Endodermal cell (in vitro differentiated cells): Measurements from ENCODE around the gene ARID5A. TPM values are rescaled to one million over a fixed set of nuclear protein-coding genes. Genes with fewer than 3 reads are reported as not detected.

Experiments used
- DNase-seq: peaks from one replicate; pipeline ENCODE4 v3.0.0-alpha.2; 2017
- H3K27ac ChIP-seq: 2 replicates; pipeline ENCODE4 v1.5.1; 2013; ENCODE audit warnings: mild to moderate bottlenecking, low read depth, low read length, moderate library complexity
- H3K27me3 ChIP-seq: 2 replicates; pipeline ENCODE4 v1.6.1; 2013; ENCODE audit warnings: mild to moderate bottlenecking, low read length, moderate library complexity; ENCODE audit not compliant: insufficient read depth, control insufficient read depth, poor library complexity, severe bottlenecking
- H3K36me3 ChIP-seq: 2 replicates; pipeline ENCODE4 v1.7.0; 2013; ENCODE audit warnings: mild to moderate bottlenecking, low read length, moderate library complexity; ENCODE audit not compliant: control insufficient read depth, insufficient read depth
- H3K4me1 ChIP-seq: one replicate; pipeline ENCODE4 v1.7.0; 2013; ENCODE audit warnings: low read length; ENCODE audit not compliant: control insufficient read depth, insufficient read depth
- H3K4me3 ChIP-seq: 2 replicates; pipeline ENCODE4 v1.5.1; 2013; ENCODE audit warnings: mild to moderate bottlenecking, low read length, moderate library complexity
- H3K9ac ChIP-seq: 2 replicates; pipeline ENCODE4 v1.6.1; 2013; ENCODE audit warnings: mild to moderate bottlenecking, low read length, moderate library complexity; ENCODE audit not compliant: poor library complexity, severe bottlenecking; ENCODE audit errors: extremely low read depth
- H3K9me3 ChIP-seq: 2 replicates; pipeline ENCODE4 v1.6.1; 2013; ENCODE audit warnings: mild to moderate bottlenecking, low read length, moderate library complexity; ENCODE audit not compliant: control insufficient read depth
- H3K27ac Mint-ChIP-seq: 2 replicates; pipeline ENCODE4 v1.8.0; 2020; ENCODE audit warnings: mixed read lengths
- H3K27me3 Mint-ChIP-seq: 2 replicates; pipeline ENCODE4 v1.8.0; 2021; ENCODE audit warnings: mild to moderate bottlenecking, mixed read lengths; ENCODE audit not compliant: insufficient read depth
- H3K36me3 Mint-ChIP-seq: 2 replicates; pipeline ENCODE4 v1.8.0; 2020; ENCODE audit warnings: low read depth, mixed read lengths
- H3K4me1 Mint-ChIP-seq: 2 replicates; pipeline ENCODE4 v1.8.0; 2020; ENCODE audit warnings: mixed read lengths
- H3K4me3 Mint-ChIP-seq: 2 replicates; pipeline ENCODE4 v1.8.0; 2020; ENCODE audit warnings: mild to moderate bottlenecking, moderate library complexity, mixed read lengths
- H3K9me3 Mint-ChIP-seq: 2 replicates; pipeline ENCODE4 v1.8.0; 2020; ENCODE audit warnings: mild to moderate bottlenecking, mixed read lengths
- WGBS, 2 experiments: methylation state at CpG; one replicate each; pipeline versions ENCODE4 v1.1.5 to v1.1.7; 2013; ENCODE audit warnings: missing lambda C conversion rate in 2 of 2, mixed read lengths in 1 of 2; ENCODE audit not compliant: insufficient coverage in 1 of 2, insufficient read length in 1 of 2; 5-methylcytosine and 5-hydroxymethylcytosine counted together
- total RNA-seq, 2 donors: library from RNA; stranded (reverse); fragmentation: NEBNext Ultra II Directional in 1 of 2; extraction: Animal tissue kit (Norgen Biotek cat#: 25700) in 1 of 2; gene quantifications; 2 replicates in 1 of 2; 3 replicates in 1 of 2; pipeline ENCODE4 v1.2.1, GENCODE V29; 2021
- TF ChIP-seq, protein P1 (sequence below): fragments of 200-600 bp; sonication (generic); conservative IDR thresholded peaks from 2 replicates; pipeline ENCODE4 v1.5.0; 2021; ENCODE audit warnings: antibody characterized with exemption, mild to moderate bottlenecking

ARID5A gene
- total RNA-seq, 2 donors from 2014 or later: 1.8 to 3.5 TPM

- Histone ChIP-seq H3K9ac (no peak overlapping the region), H3K9me3 (no peaks in the 10 kb centered on the region), H3K4me1 (no peaks in the 10 kb centered on the region), H3K27me3 (no peaks in the 10 kb centered on the region), H3K4me3 (no peak overlapping the region), H3K36me3 (no peaks in the 10 kb centered on the region), H3K27ac (no peak overlapping the region)
- WGBS, 2 experiments: 90 to 96% methylated on average over 4 to 6 of the region's 6 CpGs
- no peaks in the 10 kb centered on the region for H3K36me3 Mint-ChIP-seq
- TF ChIP-seq, protein P1, sequence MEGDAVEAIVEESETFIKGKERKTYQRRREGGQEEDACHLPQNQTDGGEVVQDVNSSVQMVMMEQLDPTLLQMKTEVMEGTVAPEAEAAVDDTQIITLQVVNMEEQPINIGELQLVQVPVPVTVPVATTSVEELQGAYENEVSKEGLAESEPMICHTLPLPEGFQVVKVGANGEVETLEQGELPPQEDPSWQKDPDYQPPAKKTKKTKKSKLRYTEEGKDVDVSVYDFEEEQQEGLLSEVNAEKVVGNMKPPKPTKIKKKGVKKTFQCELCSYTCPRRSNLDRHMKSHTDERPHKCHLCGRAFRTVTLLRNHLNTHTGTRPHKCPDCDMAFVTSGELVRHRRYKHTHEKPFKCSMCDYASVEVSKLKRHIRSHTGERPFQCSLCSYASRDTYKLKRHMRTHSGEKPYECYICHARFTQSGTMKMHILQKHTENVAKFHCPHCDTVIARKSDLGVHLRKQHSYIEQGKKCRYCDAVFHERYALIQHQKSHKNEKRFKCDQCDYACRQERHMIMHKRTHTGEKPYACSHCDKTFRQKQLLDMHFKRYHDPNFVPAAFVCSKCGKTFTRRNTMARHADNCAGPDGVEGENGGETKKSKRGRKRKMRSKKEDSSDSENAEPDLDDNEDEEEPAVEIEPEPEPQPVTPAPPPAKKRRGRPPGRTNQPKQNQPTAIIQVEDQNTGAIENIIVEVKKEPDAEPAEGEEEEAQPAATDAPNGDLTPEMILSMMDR: no peak
- H3K4me3 Mint-ChIP-seq: no peak overlapping the region
- H3K9me3 Mint-ChIP-seq: no peaks in the 10 kb centered on the region
- H3K27ac Mint-ChIP-seq: no peak overlapping the region
- DNase-seq: no peak
- peaks cover 7% of the 10 kb centered on the region for H3K27me3 Mint-ChIP-seq
- H3K4me1 Mint-ChIP-seq: peaks cover 6% of the 10 kb centered on the region
These were observed 21.5 kb downstream of the ARID5A start for GRCh38 chr2:96558061-96558460.

DNA sequence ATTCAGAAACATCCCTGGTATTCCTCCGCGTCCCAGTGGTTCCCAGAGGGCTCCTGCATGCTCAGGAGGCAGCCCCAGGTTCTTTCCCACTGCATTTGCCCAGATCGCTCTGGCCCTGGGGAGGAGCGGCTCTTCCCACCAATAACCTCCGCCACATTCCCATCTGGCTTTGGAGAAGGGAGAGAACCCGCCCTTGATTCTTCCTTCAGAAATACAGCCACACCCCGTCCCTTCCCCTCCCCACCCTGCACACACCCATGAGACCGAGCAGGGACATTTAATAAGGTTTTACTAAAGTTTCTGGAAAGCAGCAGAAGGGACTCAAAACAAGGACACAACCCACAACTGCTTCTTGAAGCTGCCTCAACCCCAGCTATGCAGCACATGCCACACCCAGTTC is 21.9 kb downstream of the ARID5A start:
- H3K4me1 ChIP-seq: no peaks in the 10 kb centered on the region
- no peaks in the 10 kb centered on the region for H3K36me3 Mint-ChIP-seq
- no peaks in the 10 kb centered on the region for H3K9me3 Mint-ChIP-seq
- H3K4me3 ChIP-seq: no peak overlapping the region
- no peak overlapping the region for H3K4me3 Mint-ChIP-seq
- H3K9ac ChIP-seq: no peak overlapping the region
- H3K36me3 ChIP-seq: no peaks in the 10 kb centered on the region
- TF ChIP-seq, protein P1: no peak
- no peak overlapping the region for H3K27ac Mint-ChIP-seq
- WGBS, 2 experiments: 90 to 100% methylated on average over 2 to 7 of the region's 8 CpGs
- H3K27me3 Mint-ChIP-seq: peaks cover 7% of the 10 kb centered on the region
- no peaks in the 10 kb centered on the region for H3K27me3 ChIP-seq
- DNase-seq: no peak
- no peaks in the 10 kb centered on the region for H3K9me3 ChIP-seq
- H3K4me1 Mint-ChIP-seq: peaks cover 6% of the 10 kb centered on the region
- H3K27ac ChIP-seq: no peak overlapping the region

DNA sequence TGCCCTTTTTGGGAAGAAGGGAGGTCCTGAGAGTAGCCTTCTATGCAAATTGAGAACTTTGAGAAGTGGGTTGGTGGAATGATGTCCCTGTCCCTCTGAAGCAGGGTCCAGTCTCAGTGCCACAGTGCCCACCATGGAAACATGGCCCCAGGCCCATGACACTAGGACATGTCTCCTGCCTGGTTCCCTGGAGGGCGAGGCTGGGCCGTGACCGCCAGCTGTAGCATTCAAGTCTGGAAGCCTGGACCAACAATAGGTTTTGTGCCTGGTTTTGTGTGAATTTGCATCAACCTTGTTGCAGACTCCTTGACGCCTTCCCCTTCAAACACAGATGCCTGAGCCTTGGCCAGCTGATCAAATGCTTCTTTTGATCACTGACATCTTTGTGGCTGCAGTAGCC is 27.5 kb downstream of the ARID5A start:
- Mint-ChIP-seq H3K9me3 (no peaks in the 10 kb centered on the region), H3K36me3 (no peaks in the 10 kb centered on the region), H3K4me3 (no peak overlapping the region), H3K27ac (no peak overlapping the region), H3K4me1 (peaks cover 5% of the 10 kb centered on the region), H3K27me3 (peaks cover 2% of the 10 kb centered on the region)
- Histone ChIP-seq H3K9ac (no peak overlapping the region), H3K4me1 (no peaks in the 10 kb centered on the region), H3K9me3 (no peaks in the 10 kb centered on the region), H3K27ac (no peak overlapping the region), H3K36me3 (no peaks in the 10 kb centered on the region), H3K4me3 (no peak overlapping the region), H3K27me3 (no peaks in the 10 kb centered on the region)
- 78 to 84% methylated on average over 4 of the region's 4 CpGs for WGBS, 2 experiments
- TF ChIP-seq, protein P1: no peak
- no peak for DNase-seq
